H9 (cell line): ENCODE measurements around the gene DLG2. TPM values are rescaled to one million over a fixed set of nuclear protein-coding genes. Genes with fewer than 3 reads are reported as not detected.

Experiments used
- DNase-seq: peaks from one replicate; pipeline ENCODE4 v3.0.0-alpha.2; 2017
- H2AFZ ChIP-seq: one replicate; pipeline ENCODE4 v1.6.1; 2013; ENCODE audit warnings: mild to moderate bottlenecking, low read length, control low read depth, moderate library complexity
- H2AK5ac ChIP-seq: 2 replicates; pipeline ENCODE4 v1.6.1; 2013; ENCODE audit warnings: low read length, control low read depth, mixed read lengths; ENCODE audit not compliant: insufficient read length
- H2BK120ac ChIP-seq: one replicate; pipeline ENCODE4 v1.6.1; 2013; ENCODE audit warnings: low read depth, mild to moderate bottlenecking, low read length, control low read depth, inconsistent platforms; ENCODE audit not compliant: poor library complexity, severe bottlenecking
- H2BK12ac ChIP-seq: 2 replicates; pipeline ENCODE4 v1.6.1; 2013; ENCODE audit warnings: low read length, control low read depth, mixed read lengths, low read depth; ENCODE audit not compliant: insufficient read length
- H2BK15ac ChIP-seq: 2 replicates; pipeline ENCODE4 v1.6.1; 2013; ENCODE audit warnings: low read depth, low read length, control low read depth
- H2BK20ac ChIP-seq: one replicate; pipeline ENCODE4 v1.6.1; 2013; ENCODE audit warnings: low read depth, mild to moderate bottlenecking, low read length, control low read depth, inconsistent platforms; ENCODE audit not compliant: poor library complexity, severe bottlenecking
- H2BK5ac ChIP-seq: 2 replicates; pipeline ENCODE4 v1.6.1; 2013; ENCODE audit warnings: low read length, control low read depth, mixed read lengths; ENCODE audit not compliant: insufficient read length
- H3K14ac ChIP-seq: 2 replicates; pipeline ENCODE4 v1.6.1; 2013; ENCODE audit warnings: low read length, control low read depth; ENCODE audit not compliant: insufficient read depth
- H3K18ac ChIP-seq: 2 replicates; pipeline ENCODE4 v1.6.1; 2013; ENCODE audit warnings: low read depth, mild to moderate bottlenecking, mixed read lengths, low read length, control low read depth; ENCODE audit not compliant: insufficient read length
- H3K23ac ChIP-seq: 2 replicates; pipeline ENCODE4 v1.6.1; 2013; ENCODE audit warnings: low read length, control low read depth, mixed read lengths, low read depth; ENCODE audit not compliant: insufficient read length
- H3K23me2 ChIP-seq: 2 replicates; pipeline ENCODE4 v1.6.1; 2013; ENCODE audit warnings: low read depth, mild to moderate bottlenecking, mixed read lengths, low read length, control low read depth; ENCODE audit not compliant: insufficient read length, poor library complexity, severe bottlenecking
- H3K27ac ChIP-seq: 2 replicates; pipeline ENCODE4 v1.5.1; 2013; ENCODE audit warnings: low read length, control low read depth, mixed read lengths, low read depth; ENCODE audit not compliant: insufficient read length
- H3K27me3 ChIP-seq: 2 replicates; pipeline ENCODE4 v1.6.1; 2013; ENCODE audit warnings: low read length, control low read depth, inconsistent platforms; ENCODE audit not compliant: insufficient read depth
- H3K4ac ChIP-seq: 2 replicates; pipeline ENCODE4 v1.6.1; 2013; ENCODE audit warnings: low read depth, mild to moderate bottlenecking, control low read depth, inconsistent platforms, low read length, moderate library complexity
- H3K4me1 ChIP-seq: 2 replicates; pipeline ENCODE4 v1.6.1; 2013; ENCODE audit warnings: low read length, control low read depth, inconsistent platforms; ENCODE audit not compliant: insufficient read depth
- H3K4me2 ChIP-seq: 2 replicates; pipeline ENCODE4 v1.6.1; 2013; ENCODE audit warnings: low read length, control low read depth, mixed read lengths; ENCODE audit not compliant: insufficient read length, insufficient read depth
- H3K56ac ChIP-seq: 2 replicates; pipeline ENCODE4 v1.6.1; 2013; ENCODE audit warnings: low read depth, mild to moderate bottlenecking, mixed read lengths, low read length, control low read depth; ENCODE audit not compliant: insufficient read length
- H3K79me1 ChIP-seq: 2 replicates; pipeline ENCODE4 v1.6.1; 2013; ENCODE audit warnings: low read depth, mild to moderate bottlenecking, moderate library complexity, low read length, control low read depth, inconsistent platforms; ENCODE audit not compliant: insufficient read depth, poor library complexity, severe bottlenecking
- H3K79me2 ChIP-seq: 2 replicates; pipeline ENCODE4 v1.6.1; 2013; ENCODE audit warnings: low read length, control low read depth, inconsistent platforms; ENCODE audit not compliant: insufficient read depth
- H3K9ac ChIP-seq: 2 replicates; pipeline ENCODE4 v1.6.1; 2013; ENCODE audit warnings: low read length, control low read depth, mixed read lengths; ENCODE audit not compliant: insufficient read length; ENCODE audit errors: extremely low read depth
- H3K9me3 ChIP-seq: one replicate; pipeline ENCODE4 v1.6.1; 2013; ENCODE audit warnings: low read depth, low read length, inconsistent platforms; ENCODE audit not compliant: control insufficient read depth
- H3T11ph ChIP-seq: one replicate; pipeline ENCODE4 v1.6.1; 2013; ENCODE audit warnings: mild to moderate bottlenecking, low read length, control low read depth, inconsistent platforms
- H4K20me1 ChIP-seq: one replicate; pipeline ENCODE4 v1.6.1; 2013; ENCODE audit not compliant: control insufficient read depth, insufficient read length, insufficient read depth
- H4K5ac ChIP-seq: 2 replicates; pipeline ENCODE4 v1.6.1; 2013; ENCODE audit warnings: low read depth, mild to moderate bottlenecking, mixed read lengths, low read length, control low read depth; ENCODE audit not compliant: insufficient read length
- H4K8ac ChIP-seq: replicated peaks from 2 replicates; pipeline ENCODE4 v1.6.1; 2013; ENCODE audit warnings: low read length, control low read depth, mixed read lengths, low read depth; ENCODE audit not compliant: insufficient read length
- H4K91ac ChIP-seq: 2 replicates; pipeline ENCODE4 v1.6.1; 2013; ENCODE audit warnings: low read depth, mild to moderate bottlenecking, moderate library complexity, mixed read lengths, low read length, control low read depth; ENCODE audit not compliant: insufficient read length
- H3K27ac Mint-ChIP-seq, 3 experiments: 2 replicates in 2 of 3; 3 replicates in 1 of 3; pipeline ENCODE4 v1.8.0; 2020 to 2021; ENCODE audit warnings: mixed read lengths in 3 of 3, mild to moderate bottlenecking in 1 of 3, moderate library complexity in 1 of 3
- H3K27me3 Mint-ChIP-seq: 2 replicates; pipeline ENCODE4 v1.8.0; 2021; ENCODE audit warnings: low read depth, mild to moderate bottlenecking, moderate library complexity, mixed read lengths
- H3K36me3 Mint-ChIP-seq, 3 experiments: 2 replicates in 2 of 3; 3 replicates in 1 of 3; pipeline ENCODE4 v1.8.0; 2020 to 2021; ENCODE audit warnings: low read depth in 3 of 3, mixed read lengths in 3 of 3; ENCODE audit not compliant: insufficient read depth in 1 of 3
- H3K4me1 Mint-ChIP-seq, 2 experiments: 2 replicates each; pipeline ENCODE4 v1.8.0; 2020; ENCODE audit warnings: mixed read lengths in 2 of 2
- H3K4me3 Mint-ChIP-seq, 2 experiments: 2 replicates in 1 of 2; 3 replicates in 1 of 2; pipeline ENCODE4 v1.8.0; 2020 to 2021; ENCODE audit warnings: mild to moderate bottlenecking in 2 of 2, mixed read lengths in 2 of 2, moderate library complexity in 1 of 2
- H3K9me3 Mint-ChIP-seq, 2 experiments: 2 replicates in 1 of 2; 3 replicates in 1 of 2; pipeline ENCODE4 v1.8.0; 2020; ENCODE audit warnings: mild to moderate bottlenecking in 2 of 2, mixed read lengths in 2 of 2, moderate library complexity in 1 of 2
- CTCF ChIP-seq: fragments of 200-600 bp; sonication (generic); conservative IDR thresholded peaks from 3 replicates; pipeline ENCODE4 v1.8.0; 2021; ENCODE audit warnings: antibody characterized with exemption, mild to moderate bottlenecking
- WGBS: extraction: QIAGEN DNeasy Blood & Tissue Kit; methylation state at CpG from one replicate; pipeline ENCODE4 v1.1.7; 2013; ENCODE audit warnings: missing lambda C conversion rate, low lambda C conversion rate, mixed read lengths; ENCODE audit not compliant: insufficient read length; ENCODE audit errors: extremely low coverage; 5-methylcytosine and 5-hydroxymethylcytosine counted together
- total RNA-seq: library from RNA; stranded (reverse); gene quantifications from 2 replicates; pipeline ENCODE4 v1.2.1, GENCODE V29; 2021

Gene DLG2
- total RNA-seq, 1 experiment from 2014 or later, result 8.0 TPM

- no peak for TF ChIP-seq CTCF
- no peak overlapping the region for H2BK120ac ChIP-seq
- H3K18ac ChIP-seq, result no peak overlapping the region
- no peaks in the 10 kb centered on the region for H3K79me2 ChIP-seq
- H3K27me3 ChIP-seq, result no peaks in the 10 kb centered on the region
- no peak overlapping the region for H3K23ac ChIP-seq
- peaks cover 5 to 9% of the 10 kb centered on the region in 2 experiments for H3K4me1 Mint-ChIP-seq
- DNase-seq, result no peak
- no peaks in the 10 kb centered on the region for H3K79me1 ChIP-seq
- H4K20me1 ChIP-seq, result no peaks in the 10 kb centered on the region
- no peak overlapping the region for H3K27ac Mint-ChIP-seq
- H2BK20ac ChIP-seq, result no peak overlapping the region
- H3K9me3 ChIP-seq, result no peaks in the 10 kb centered on the region
- H3K23me2 ChIP-seq, result no peaks in the 10 kb centered on the region
- no peaks in the 10 kb centered on the region for H3K36me3 Mint-ChIP-seq
- H2BK15ac ChIP-seq, result no peak overlapping the region
- no peak overlapping the region for H2AFZ ChIP-seq
- peaks cover 0 to 3% of the 10 kb centered on the region in 2 experiments; a peak in 2 of 5 replicates for H3K9me3 Mint-ChIP-seq
- no peak overlapping the region for H4K5ac ChIP-seq
- H4K8ac ChIP-seq, result no peak overlapping the region
- H2AK5ac ChIP-seq, result no peak overlapping the region
- no peak overlapping the region for H3K14ac ChIP-seq
- H2BK5ac ChIP-seq, result no peak overlapping the region
- no peak overlapping the region for H3K4me2 ChIP-seq
- H3T11ph ChIP-seq, result no peak overlapping the region
- WGBS, result no CpG with 5 or more reads among the region's 9 CpGs
- no peak overlapping the region for H3K56ac ChIP-seq
- no peak overlapping the region for H3K27ac ChIP-seq
- no peak overlapping the region for H3K4me3 Mint-ChIP-seq
- no peaks in the 10 kb centered on the region for H3K4me1 ChIP-seq
- no peak overlapping the region for H2BK12ac ChIP-seq
- no peak overlapping the region for H4K91ac ChIP-seq
- no peaks in the 10 kb centered on the region for H3K27me3 Mint-ChIP-seq
- H3K4ac ChIP-seq, result no peak overlapping the region
- no peak overlapping the region for H3K9ac ChIP-seq
These were observed 606.1 kb downstream of the DLG2 start for GRCh38 chr11:85021058-85021457.
